H1 (cell line): Measurements from ENCODE around the gene DYNC2H1. TPM values are rescaled to one million over a fixed set of nuclear protein-coding genes. Genes with fewer than 3 reads are reported as not detected.

Experiments
- CTCF ChIA-PET: fragments of 300-600 bp; sonication (Branson Sonifier 250); formaldehyde crosslinking; loops from one replicate; lab custom pipeline; 2021; ENCODE audit not compliant: partially characterized antibody; lab: Charles Lee
- POLR2A ChIA-PET: fragments of 300-600 bp; sonication (Branson Sonifier 250); formaldehyde crosslinking; loops from one replicate; lab custom pipeline; 2021; ENCODE audit warnings: inconsistent platforms; ENCODE audit not compliant: partially characterized antibody; lab: Charles Lee
- DNase-seq, 2 experiments: peaks; one replicate each; pipeline versions ENCODE4 v3.0.0 to v3.0.0-alpha.2; 2010 to 2022; ENCODE audit warnings: low spot score in 2 of 2, low read depth in 1 of 2, mixed read lengths in 1 of 2
- FAIRE-seq: peaks from 2 replicates; lab custom pipeline; 2011; peaks lifted over from hg19 to GRCh38; lab: Jason Lieb, UNC
- H2AFZ ChIP-seq: 2 replicates; pipeline ENCODE4 v1.8.1; 2012; ENCODE audit warnings: low read length, inconsistent platforms
- H2AK5ac ChIP-seq: 2 replicates; pipeline ENCODE4 v1.6.1; 2013; ENCODE audit warnings: low read depth, low read length
- H2BK120ac ChIP-seq: replicated peaks from 2 replicates; pipeline ENCODE3; 2013; ENCODE audit warnings: low read depth, low read length, inconsistent platforms
- H2BK12ac ChIP-seq: 2 replicates; pipeline ENCODE4 v1.6.1; 2013; ENCODE audit warnings: low read depth, low read length
- H2BK15ac ChIP-seq: 2 replicates; pipeline ENCODE4 v1.6.1; 2013; ENCODE audit warnings: low read length
- H2BK20ac ChIP-seq: 2 replicates; pipeline ENCODE4 v1.6.1; 2013; ENCODE audit warnings: low read length
- H2BK5ac ChIP-seq: 2 replicates; pipeline ENCODE4 v1.6.1; 2013; ENCODE audit warnings: low read depth, low read length
- H3K14ac ChIP-seq: 2 replicates; pipeline ENCODE4 v1.6.1; 2013; ENCODE audit warnings: inconsistent platforms; ENCODE audit not compliant: insufficient read length
- H3K18ac ChIP-seq: 2 replicates; pipeline ENCODE4 v1.6.1; 2013; ENCODE audit warnings: low read length; ENCODE audit errors: extremely low read depth
- H3K23ac ChIP-seq: 2 replicates; pipeline ENCODE4 v1.6.1; 2013; ENCODE audit warnings: inconsistent platforms; ENCODE audit not compliant: insufficient read length
- H3K23me2 ChIP-seq: 2 replicates; pipeline ENCODE4 v1.6.1; 2013; ENCODE audit warnings: low read depth, low read length
- H3K27ac ChIP-seq: 2 replicates; pipeline ENCODE4 v1.6.1; 2011; ENCODE audit warnings: low read depth, low read length, inconsistent platforms
- H3K27me3 ChIP-seq, 4 experiments: replicated peaks in 1 of 4; 1 replicate in 1 of 4; 2 replicates in 3 of 4; pipeline versions ENCODE4 v1.6.1 to v1.8.1; 2011 to 2013; ENCODE audit warnings: low read length in 3 of 4, mild to moderate bottlenecking in 3 of 4, inconsistent platforms in 2 of 4, mixed read lengths in 2 of 4, moderate library complexity in 1 of 4; ENCODE audit not compliant: control insufficient read depth in 3 of 4, insufficient read depth in 3 of 4; ENCODE audit errors: extremely low read depth in 1 of 4
- H3K36me3 ChIP-seq, 4 experiments: 2 replicates each; pipeline versions ENCODE4 v1.6.1 to v1.8.1; 2011 to 2013; ENCODE audit warnings: mild to moderate bottlenecking in 4 of 4, low read length in 3 of 4, moderate library complexity in 2 of 4, control low read depth in 1 of 4, inconsistent platforms in 1 of 4; ENCODE audit not compliant: insufficient read depth in 4 of 4, control insufficient read depth in 2 of 4
- H3K4ac ChIP-seq: replicated peaks from 2 replicates; pipeline ENCODE3; 2013; ENCODE audit warnings: low read length, low read depth, mixed read lengths, inconsistent platforms; ENCODE audit not compliant: insufficient read length
- H3K4me1 ChIP-seq, 4 experiments: replicated peaks in 1 of 4; 1 replicate in 1 of 4; 2 replicates in 3 of 4; pipeline versions ENCODE4 v1.6.1 to v1.8.1; 2011 to 2013; ENCODE audit warnings: low read length in 3 of 4, inconsistent platforms in 2 of 4, mixed read lengths in 1 of 4; ENCODE audit not compliant: insufficient read depth in 4 of 4, control insufficient read depth in 3 of 4
- H3K4me2 ChIP-seq, 2 experiments: 2 replicates each; pipeline versions ENCODE4 v1.6.1 to v1.8.1; 2011 to 2013; ENCODE audit warnings: low read depth in 2 of 2, low read length in 2 of 2, control low read depth in 1 of 2, inconsistent platforms in 1 of 2, mild to moderate bottlenecking in 1 of 2; ENCODE audit not compliant: insufficient read depth in 1 of 2
- H3K4me3 ChIP-seq, 4 experiments: fragments of 200-600, 300-600 bp in 1 of 4; sonication (generic), shearing (Covaris generic), sonication (Bioruptor Twin) in 1 of 4; 2 replicates each; pipeline versions ENCODE4 v1.5.1 to v1.8.1; 2011 to 2016; ENCODE audit warnings: low read length in 4 of 4, low read depth in 3 of 4, control low read depth in 2 of 4, inconsistent platforms in 2 of 4, mild to moderate bottlenecking in 2 of 4, mixed read lengths in 1 of 4, moderate library complexity in 1 of 4; ENCODE audit not compliant: insufficient read depth in 2 of 4; ENCODE audit errors: extremely low read depth in 1 of 4
- H3K56ac ChIP-seq: replicated peaks from 2 replicates; pipeline ENCODE3; 2013; ENCODE audit warnings: low read depth, mild to moderate bottlenecking, mixed read lengths, low read length, inconsistent platforms; ENCODE audit not compliant: insufficient read length
- H3K79me1 ChIP-seq: 2 replicates; pipeline ENCODE4 v1.6.1; 2013; ENCODE audit warnings: low read depth, low read length, control low read depth
- H3K79me2 ChIP-seq, 2 experiments: 2 replicates each; pipeline versions ENCODE4 v1.6.1 to v1.8.1; 2012 to 2013; ENCODE audit warnings: low read length in 2 of 2, mild to moderate bottlenecking in 2 of 2, inconsistent platforms in 1 of 2; ENCODE audit not compliant: insufficient read depth in 2 of 2, control insufficient read depth in 1 of 2
- H3K9ac ChIP-seq, 4 experiments: replicated peaks in 1 of 4; 1 replicate in 1 of 4; 2 replicates in 3 of 4; pipeline versions ENCODE4 v1.6.1 to v1.8.1; 2011 to 2013; ENCODE audit warnings: low read depth in 3 of 4, low read length in 3 of 4, control low read depth in 2 of 4, mild to moderate bottlenecking in 2 of 4, moderate library complexity in 2 of 4, inconsistent platforms in 1 of 4; ENCODE audit errors: extremely low read depth in 1 of 4
- H3K9me3 ChIP-seq, 2 experiments: 2 replicates each; pipeline versions ENCODE4 v1.6.1 to v1.8.1; 2012 to 2013; ENCODE audit warnings: mild to moderate bottlenecking in 2 of 2, moderate library complexity in 2 of 2, control low read depth in 1 of 2, inconsistent platforms in 1 of 2, low read depth in 1 of 2, low read length in 1 of 2, mixed read lengths in 1 of 2; ENCODE audit not compliant: insufficient read depth in 2 of 2
- H4K20me1 ChIP-seq, 2 experiments: replicated peaks in 1 of 2; 2 replicates each; pipeline versions ENCODE3 to v1.8.1; 2011 to 2013; ENCODE audit warnings: inconsistent platforms in 2 of 2, low read length in 2 of 2, mild to moderate bottlenecking in 1 of 2; ENCODE audit not compliant: insufficient read depth in 2 of 2, control insufficient read depth in 1 of 2
- H4K5ac ChIP-seq: 2 replicates; pipeline ENCODE4 v1.6.1; 2013; ENCODE audit warnings: low read length, low read depth, mixed read lengths, inconsistent platforms; ENCODE audit not compliant: insufficient read length
- H4K8ac ChIP-seq: 2 replicates; pipeline ENCODE4 v1.8.0; 2013; ENCODE audit warnings: mild to moderate bottlenecking, moderate library complexity, low read length, inconsistent platforms; ENCODE audit not compliant: insufficient read depth; ENCODE audit errors: extremely low read depth
- H4K91ac ChIP-seq: replicated peaks from 2 replicates; pipeline ENCODE3; 2013; ENCODE audit warnings: low read length, mixed read lengths, inconsistent platforms; ENCODE audit not compliant: insufficient read length
- BACH1 ChIP-seq: IDR thresholded peaks from 2 replicates; pipeline ENCODE4 v1.6.1; 2012; ENCODE audit warnings: low read length, improper control_type of control experiment
- BRCA1 ChIP-seq: IDR thresholded peaks from 2 replicates; pipeline ENCODE4 v1.6.1; 2012; ENCODE audit warnings: low read depth, low read length, improper control_type of control experiment
- CBX8 ChIP-seq: fragments of 300-800, 300-1000 bp; sonication (generic); IDR thresholded peaks from 2 replicates; pipeline ENCODE4 v1.7.1; 2016; ENCODE audit warnings: low read depth, low read length, borderline replicate concordance
- FOSL1 ChIP-seq: IDR thresholded peaks from 2 replicates; pipeline ENCODE4 v1.6.1; 2011; ENCODE audit warnings: mild to moderate bottlenecking, low read depth, low read length, moderate library complexity; ENCODE audit not compliant: insufficient read depth
- GABPA ChIP-seq: IDR thresholded peaks from 2 replicates; pipeline ENCODE4 v1.6.1; 2011; ENCODE audit warnings: mild to moderate bottlenecking, low read length, moderate library complexity, borderline replicate concordance; ENCODE audit not compliant: insufficient read depth
- POLR2A ChIP-seq, 2 experiments: IDR thresholded peaks; 1 replicate in 1 of 2; 2 replicates in 1 of 2; pipeline ENCODE4 v1.6.1; 2011; ENCODE audit warnings: low read depth in 2 of 2, low read length in 2 of 2, mild to moderate bottlenecking in 2 of 2; ENCODE audit errors: control extremely low read depth in 1 of 2
- WGBS, 2 experiments: shearing (Covaris generic) in 1 of 2; methylation state at CpG; one replicate each; pipeline versions ENCODE4 v1.1.6 to v1.1.7; 2013 to 2015; ENCODE audit warnings: low lambda C conversion rate in 2 of 2, mixed read lengths in 2 of 2, inconsistent platforms in 1 of 2, low coverage in 1 of 2, missing lambda C conversion rate in 1 of 2; ENCODE audit not compliant: insufficient replicate concordance in 2 of 2, insufficient coverage in 1 of 2, insufficient read length in 1 of 2; ENCODE audit errors: extremely low coverage in 1 of 2, missing lambda C conversion rate in 1 of 2; 5-methylcytosine and 5-hydroxymethylcytosine counted together
- polyA plus RNA-seq, 7 experiments: library from polyadenylated mRNA; depleted of rRNA in 3 of 7; stranded (reverse) in 5 of 7; unstranded in 2 of 7; fragments of >200 nt in 5 of 7; fragments of 200-250 nt in 2 of 7; gene quantifications; 1 replicate in 5 of 7; 2 replicates in 1 of 7; 4 replicates in 1 of 7; pipeline versions ENCODE4 v1.2.1 to v1.2.3, GENCODE V29; 2011 to 2013; ENCODE audit warnings: missing spikeins in 2 of 7, mixed read lengths in 2 of 7
- total RNA-seq: library from RNA; stranded (reverse); fragmentation: NEBNext Ultra II Directional; extraction: Animal tissue kit (Norgen Biotek cat#: 25700); gene quantifications from 2 replicates; pipeline ENCODE4 v1.2.1, GENCODE V29; 2021

The DYNC2H1 gene
- total and polyA plus RNA-seq, 2 of the 8 experiments (the other 6 are each of a cell fraction or from before 2014, with no cell fraction given): 6.2 to 12.0 TPM

GRCh38 chr11:103091064-103091800 lies 18.0 kb upstream of the DYNC2H1 start:
- Histone ChIP-seq H2BK15ac (no peak overlapping the region), H3K23me2 (peaks cover 3% of the 10 kb centered on the region), H2BK20ac (no peak overlapping the region), H2BK120ac (no peak overlapping the region), H3K79me1 (no peaks in the 10 kb centered on the region), H4K8ac (peak overlapping the region; percentile 87; the same call in 1 of the 2 replicates), H3K18ac (peak overlapping the region; percentile 80), H3K23ac (no peak overlapping the region), H3K4me3 (peak overlapping the region; percentile 73 to 100 (median 98)), H3K4ac (peak overlapping the region; percentile 17), H3K4me2 (peak overlapping the region; percentile 60 to 85), H3K56ac (peak overlapping the region; percentile 34), H3K9me3 (no peaks in the 10 kb centered on the region), H3K9ac (peak overlapping the region; percentile 72 to 88 (median 82)), H2BK12ac (no peak overlapping the region), H2AFZ (no peak overlapping the region), H4K5ac (peak overlapping the region; percentile 60), H3K14ac (no peak overlapping the region), H4K91ac (no peak overlapping the region), H3K4me1 (no peaks in the 10 kb centered on the region), H3K79me2 (peaks cover 9 to 56% of the 10 kb centered on the region in 2 experiments), H3K27ac (peak overlapping the region; percentile 93), H2AK5ac (no peak overlapping the region), H2BK5ac (peak overlapping the region; percentile 55), H3K36me3 (peaks cover 0 to 39% (median 9%) of the 10 kb centered on the region in 4 experiments; a peak in 7 of 8 replicates), H4K20me1 (peaks cover 2% of the 10 kb centered on the region in 2 experiments), H3K27me3 (no peaks in the 10 kb centered on the region)
- peak in 1 of 2 experiments; percentile 63 for DNase-seq
- no peak for FAIRE-seq
- POLR2A ChIA-PET: interaction anchor here (0.7 to 2.6 kb wide), 9 partner anchors 10 to 143 kb away, joined by 3 to 30 read pairs (median 7); partner anchors contain the start of gene DYNC2H1
- WGBS, 2 experiments: 1% methylated on average over 20 of the region's 26 CpGs; no CpG with 5 or more reads in 1 of the 2 experiments
- CTCF ChIA-PET: interaction anchor here (1.0 to 2.5 kb wide), 3 partner anchors 9 to 21 kb away, joined by 3 to 13 read pairs (median 3); partner anchors contain the start of gene DYNC2H1
- no peak for TF ChIP-seq GABPA
- TF ChIP-seq POLR2A (IDR thresholded peaks at IDR 0.05; ENCODE audit: control extremely low read depth in 1 of 2, low read depth in 2 of 2, low read length in 2 of 2): no peak; a peak in 1 of 3 replicates
- TF ChIP-seq FOSL1: no peak
- TF ChIP-seq BRCA1: no peak
- no peak for TF ChIP-seq BACH1
- TF ChIP-seq CBX8: no peak
